ENCODE data around the gene STK39.

STK39 gene

GRCh38 chr2:168254158-168254935 is 7.0 kb upstream of the STK39 start:
- H3K4me3 ChIP-seq (ENCODE audit: low read depth, low read length): no peak overlapping the region
- no peak for TF ChIP-seq CTCF (IDR thresholded peaks at IDR 0.05; ENCODE audit: borderline replicate concordance, insufficient read depth, low read depth, low read length)

- no peak overlapping the region for H3K4me3 ChIP-seq (ENCODE audit: low read depth, low read length)
- TF ChIP-seq CTCF (IDR thresholded peaks at IDR 0.05; ENCODE audit: borderline replicate concordance, insufficient read depth, low read depth, low read length): no peak
Measured at GRCh38 chr2:168253379-168253778, 6.0 kb upstream of the STK39 start.

- no peak for TF ChIP-seq CTCF (IDR thresholded peaks at IDR 0.05; ENCODE audit: borderline replicate concordance, insufficient read depth, low read depth, low read length)
- no peak overlapping the region for H3K4me3 ChIP-seq (ENCODE audit: low read depth, low read length)
Measured at GRCh38 chr2:168252976-168253375, 5.6 kb upstream of the STK39 start.

- no peak overlapping the region for H3K4me3 ChIP-seq (ENCODE audit: low read depth, low read length)
- no peak for TF ChIP-seq CTCF (IDR thresholded peaks at IDR 0.05; ENCODE audit: borderline replicate concordance, insufficient read depth, low read depth, low read length)
Measured at GRCh38 chr2:168246483-168247340, 683 bp downstream of the STK39 start.

- no peak overlapping the region for H3K4me3 ChIP-seq (ENCODE audit: low read depth, low read length)
- no peak for TF ChIP-seq CTCF (IDR thresholded peaks at IDR 0.05; ENCODE audit: borderline replicate concordance, insufficient read depth, low read depth, low read length)
Measured at GRCh38 chr2:168246072-168246482, 1.3 kb downstream of the STK39 start.

- TF ChIP-seq CTCF (IDR thresholded peaks at IDR 0.05; ENCODE audit: borderline replicate concordance, insufficient read depth, low read depth, low read length): no peak
- H3K4me3 ChIP-seq (ENCODE audit: low read depth, low read length): no peak overlapping the region
Measured at GRCh38 chr2:168245074-168245825, 2.1 kb downstream of the STK39 start.
